Parathyroid adenoma (tissue), 2 donors: ENCODE data around the gene P2RX3.

Experiments used
- H2AFZ ChIP-seq: fragments of 300-600 bp; sonication (generic); one replicate; pipeline ENCODE4 v1.7.0; 2017; ENCODE audit warnings: antibody characterized with exemption, mild to moderate bottlenecking
- H3K27ac ChIP-seq: fragments of 300-600 bp; sonication (generic); one replicate; pipeline ENCODE4 v1.7.0; 2017
- H3K27me3 ChIP-seq: fragments of 300-600 bp; sonication (generic); one replicate; pipeline ENCODE4 v1.7.0; 2017; ENCODE audit warnings: low read length; ENCODE audit not compliant: control insufficient read depth, insufficient read depth
- H3K36me3 ChIP-seq: fragments of 300-600 bp; sonication (generic); one replicate; pipeline ENCODE4 v1.7.0; 2017; ENCODE audit warnings: low read length; ENCODE audit not compliant: control insufficient read depth, insufficient read depth
- H3K4me1 ChIP-seq: fragments of 300-600 bp; sonication (generic); one replicate; pipeline ENCODE4 v1.7.0; 2017; ENCODE audit warnings: control low read depth
- H3K4me2 ChIP-seq: fragments of 300-600 bp; sonication (generic); one replicate; pipeline ENCODE4 v1.7.0; 2017; ENCODE audit warnings: low read length
- H3K4me3 ChIP-seq: fragments of 300-600 bp; sonication (generic); one replicate; pipeline ENCODE4 v1.7.0; 2017; ENCODE audit warnings: low read depth, low read length
- H3K79me2 ChIP-seq: fragments of 300-600 bp; sonication (generic); one replicate; pipeline ENCODE4 v1.7.0; 2017; ENCODE audit warnings: control low read depth
- H3K9ac ChIP-seq: fragments of 300-600 bp; sonication (generic); one replicate; pipeline ENCODE4 v1.7.0; 2017; ENCODE audit warnings: mild to moderate bottlenecking
- H3K9me3 ChIP-seq: fragments of 300-600 bp; sonication (generic); one replicate; pipeline ENCODE4 v1.7.0; 2017; ENCODE audit warnings: low read length; ENCODE audit not compliant: control insufficient read depth
- CTCF ChIP-seq: fragments of 300-600 bp; sonication (generic); IDR thresholded peaks from one replicate; pipeline ENCODE4 v1.7.0; 2017; ENCODE audit warnings: antibody characterized with exemption, mild to moderate bottlenecking
- donor health status: primary hyperparathyroidism.

Gene P2RX3

GRCh38 chr11:57370941-57371340 lies 32.8 kb downstream of the P2RX3 start:
- Histone ChIP-seq H3K9ac (no peak overlapping the region), H3K4me2 (no peak overlapping the region), H3K36me3 (no peaks in the 10 kb centered on the region), H3K4me3 (no peak overlapping the region), H2AFZ (no peak overlapping the region), H3K27ac (no peak overlapping the region), H3K79me2 (no peaks in the 10 kb centered on the region), H3K4me1 (no peaks in the 10 kb centered on the region), H3K9me3 (no peaks in the 10 kb centered on the region), H3K27me3 (no peaks in the 10 kb centered on the region)
- TF ChIP-seq CTCF, result no peak

GRCh38 chr11:57373146-57373545 lies 35.0 kb downstream of the P2RX3 start:
- H3K4me1 ChIP-seq, result no peaks in the 10 kb centered on the region
- H3K4me2 ChIP-seq, result no peak overlapping the region
- H3K27me3 ChIP-seq, result no peaks in the 10 kb centered on the region
- H3K9ac ChIP-seq, result no peak overlapping the region
- no peaks in the 10 kb centered on the region for H3K36me3 ChIP-seq
- TF ChIP-seq CTCF, result no peak
- no peaks in the 10 kb centered on the region for H3K9me3 ChIP-seq
- H3K79me2 ChIP-seq, result no peaks in the 10 kb centered on the region
- no peak overlapping the region for H3K27ac ChIP-seq
- no peak overlapping the region for H3K4me3 ChIP-seq
- H2AFZ ChIP-seq, result no peak overlapping the region

- no peaks in the 10 kb centered on the region for H3K27me3 ChIP-seq
- no peak overlapping the region for H3K27ac ChIP-seq
- H3K4me2 ChIP-seq, result no peak overlapping the region
- H3K9ac ChIP-seq, result no peak overlapping the region
- no peaks in the 10 kb centered on the region for H3K9me3 ChIP-seq
- no peak overlapping the region for H2AFZ ChIP-seq
- no peaks in the 10 kb centered on the region for H3K79me2 ChIP-seq
- no peaks in the 10 kb centered on the region for H3K36me3 ChIP-seq
- no peak overlapping the region for H3K4me3 ChIP-seq
- TF ChIP-seq CTCF, result no peak
- H3K4me1 ChIP-seq, result no peaks in the 10 kb centered on the region
Measured at GRCh38 chr11:57374966-57375365, 36.8 kb downstream of the P2RX3 start.

- no peaks in the 10 kb centered on the region for H3K36me3 ChIP-seq
- H3K27me3 ChIP-seq, result no peaks in the 10 kb centered on the region
- no peak for TF ChIP-seq CTCF
- H3K27ac ChIP-seq, result no peak overlapping the region
- H2AFZ ChIP-seq, result no peak overlapping the region
- no peak overlapping the region for H3K4me3 ChIP-seq
- H3K79me2 ChIP-seq, result no peaks in the 10 kb centered on the region
- no peaks in the 10 kb centered on the region for H3K4me1 ChIP-seq
- no peaks in the 10 kb centered on the region for H3K9me3 ChIP-seq
- H3K4me2 ChIP-seq, result no peak overlapping the region
- no peak overlapping the region for H3K9ac ChIP-seq
Measured at GRCh38 chr11:57375490-57375889, 37.3 kb downstream of the P2RX3 start.
